ENCODE measurements around the gene MTMR12. TPM values are rescaled to one million over a fixed set of nuclear protein-coding genes. Genes with fewer than 3 reads are reported as not detected.

MTMR12 gene
- total and polyA plus RNA-seq, 2 of the 4 experiments (the other 2 are of a cell fraction) = 11.1 to 21.3 TPM

GRCh38 chr5:32193591-32193990, 119.1 kb downstream of the MTMR12 start:
- DNase-seq = peak; percentile 77
- no peak overlapping the region for H3K56ac ChIP-seq (ENCODE audit: extremely low read depth, insufficient read depth, low read length)
- dilution Hi-C loops (cut with HindIII; ENCODE audit: low sequenced_read_pairs, unreplicated experiment) = no loop called here

More at GRCh38 chr5:32193591-32193990, 119.1 kb downstream of the MTMR12 start:
- no peak overlapping the region for H3K4me3 ChIP-seq (ENCODE audit: insufficient read depth, low read depth, low read length)
- H3K79me1 ChIP-seq (ENCODE audit: low read depth in 1 of 2, low read length in 2 of 2) = no peaks in the 10 kb centered on the region
- ATAC-seq (ENCODE audit: low read depth) = peak; percentile 68
- H3K4me1 ChIP-seq (ENCODE audit: control insufficient read depth, insufficient read depth, low read length) = 0 out of 2 replicates have a peak, but pooled peaks cover 3% of the 10 kb centered on the region
- H4K5ac ChIP-seq (ENCODE audit: low read depth, low read length) = no peak overlapping the region
- peak overlapping the region in 1 of 2 experiments; percentile 45; a peak in 1 of 4 replicates for H4K8ac ChIP-seq (ENCODE audit: low read depth in 2 of 2, low read length in 2 of 2)
- H3K4me2 ChIP-seq (ENCODE audit: low read depth, low read length) = peak overlapping the region; percentile 83
- no peaks in the 10 kb centered on the region for H3K9me1 ChIP-seq (ENCODE audit: insufficient read depth, low read length)
- H2BK15ac ChIP-seq (ENCODE audit: low read depth, low read length) = peak overlapping the region; percentile 21; the same call in 1 of the 3 replicates
- H2AK9ac ChIP-seq (replicated peaks; ENCODE audit: low read depth, low read length, poor library complexity) = no peak overlapping the region
- H3K9ac ChIP-seq (ENCODE audit: low read depth, low read length) = no peak overlapping the region
- peak overlapping the region; percentile 36; the same call in 1 of the 2 replicates for H2BK20ac ChIP-seq (ENCODE audit: low read depth, low read length)
- no peak overlapping the region for H3K27ac ChIP-seq (ENCODE audit: insufficient read depth, low read length)
- H3K23ac ChIP-seq (ENCODE audit: low read depth, low read length) = no peak overlapping the region
- in situ Hi-C loops (cut with MboI; ENCODE audit: low sequenced_read_pairs) = no loop called here
- no peak overlapping the region for H2BK120ac ChIP-seq (ENCODE audit: low read depth, low read length)
- H3K9me3 ChIP-seq (ENCODE audit: control insufficient read depth, insufficient read depth, low read length) = no peaks in the 10 kb centered on the region
- no peak overlapping the region for H3K14ac ChIP-seq (replicated peaks; ENCODE audit: low read depth, low read length)
- H4K91ac ChIP-seq (ENCODE audit: insufficient read depth, low read depth, low read length) = no peak overlapping the region
- intact Hi-C loops (cut with micrococcal nuclease) = no loop called here
- no peak overlapping the region for H3K18ac ChIP-seq (ENCODE audit: low read depth, low read length)
- 27% methylated on average over 3 of the region's 7 CpGs; no CpG with 5 or more reads in 1 of the 2 experiments for WGBS, 2 experiments (ENCODE audit: extremely low coverage in 2 of 2, insufficient read length in 1 of 2)
- no peaks in the 10 kb centered on the region for H4K20me1 ChIP-seq (ENCODE audit: insufficient read depth, low read length)
- no peak for TF ChIP-seq USF2 (IDR thresholded peaks at IDR 0.05; ENCODE audit: low read depth, low read length)
- no peaks in the 10 kb centered on the region for H3K27me3 ChIP-seq (ENCODE audit: control insufficient read depth, insufficient read depth, low read length)
- POLR2A ChIA-PET (ENCODE audit: unreplicated experiment) = no interaction called here
- H3K4ac ChIP-seq (ENCODE audit: low read depth, low read length) = no peak overlapping the region
- peak overlapping the region; percentile 48 for H2AFZ ChIP-seq (replicated peaks; ENCODE audit: low read length, poor library complexity)
- no peak overlapping the region for H2BK5ac ChIP-seq (ENCODE audit: low read depth, low read length, poor library complexity, severe bottlenecking)
- H2AK5ac ChIP-seq (ENCODE audit: low read depth, low read length) = no peak overlapping the region
- BruUV-seq (replicated peaks) = no TSS peak
- CTCF ChIA-PET = interaction anchor here (0.6 kb wide), 1 partner anchor 98 kb away, joined by 7 read pairs; no protein-coding TSS in a partner anchor
- H3K36me3 ChIP-seq (ENCODE audit: control insufficient read depth, insufficient read depth, low read length) = no peaks in the 10 kb centered on the region

Measured in IMR-90 (cell line).